Fibroblast of lung (primary cell): ENCODE data around the gene SLC17A3. TPM values are rescaled to one million over a fixed set of nuclear protein-coding genes. Genes with fewer than 3 reads are reported as not detected.

ENCODE experiments used
- DNase-seq, 2 donors: peaks; one replicate each; pipeline versions ENCODE4 v3.0.0 to v3.0.0-alpha.2; 2010; ENCODE audit warnings: low read depth in 2 of 2
- H2AFZ ChIP-seq: 2 replicates; pipeline ENCODE4 v1.5.1; 2012; ENCODE audit warnings: low read length, control low read depth, inconsistent platforms
- H3K27ac ChIP-seq: 2 replicates; pipeline ENCODE4 v1.5.1; 2011; ENCODE audit warnings: low read length, control low read depth; ENCODE audit not compliant: insufficient read depth
- H3K27me3 ChIP-seq: 2 replicates; pipeline ENCODE4 v1.5.1; 2011; ENCODE audit warnings: mild to moderate bottlenecking, low read length; ENCODE audit not compliant: control insufficient read depth, insufficient read depth
- H3K36me3 ChIP-seq: 2 replicates; pipeline ENCODE4 v1.5.1; 2011; ENCODE audit warnings: low read length; ENCODE audit not compliant: control insufficient read depth, insufficient read depth
- H3K4me1 ChIP-seq: 2 replicates; pipeline ENCODE4 v1.5.1; 2011; ENCODE audit warnings: low read length; ENCODE audit not compliant: control insufficient read depth, insufficient read depth; ENCODE audit errors: extremely low read depth
- H3K4me2 ChIP-seq: 2 replicates; pipeline ENCODE4 v1.5.1; 2011; ENCODE audit warnings: low read length, control low read depth; ENCODE audit not compliant: insufficient read depth; ENCODE audit errors: extremely low read depth
- H3K4me3 ChIP-seq, 4 experiments: fragments of 200-600 bp in 1 of 4; sonication (generic) in 1 of 4; replicated peaks in 1 of 4; 2 replicates each; pipeline ENCODE4 v1.5.1; 2011 to 2016; ENCODE audit warnings: low read length in 4 of 4, low read depth in 3 of 4, mild to moderate bottlenecking in 3 of 4, control low read depth in 2 of 4, inconsistent platforms in 1 of 4, mixed read lengths in 1 of 4; ENCODE audit not compliant: insufficient read depth in 1 of 4; ENCODE audit errors: control extremely low read depth in 1 of 4
- H3K79me2 ChIP-seq: 2 replicates; pipeline ENCODE4 v1.5.1; 2012; ENCODE audit warnings: mild to moderate bottlenecking, low read length, inconsistent platforms; ENCODE audit not compliant: control insufficient read depth, insufficient read depth
- H3K9ac ChIP-seq: 2 replicates; pipeline ENCODE4 v1.5.1; 2011; ENCODE audit warnings: mild to moderate bottlenecking, low read length, control low read depth; ENCODE audit not compliant: insufficient read depth
- H3K9me3 ChIP-seq: 2 replicates; pipeline ENCODE4 v1.5.1; 2012; ENCODE audit warnings: low read depth, low read length; ENCODE audit not compliant: control insufficient read depth, insufficient read depth
- H4K20me1 ChIP-seq: 2 replicates; pipeline ENCODE4 v1.5.1; 2011; ENCODE audit warnings: low read length; ENCODE audit not compliant: control insufficient read depth, insufficient read depth; ENCODE audit errors: extremely low read depth
- EZH2 ChIP-seq: IDR thresholded peaks from 2 replicates; pipeline ENCODE4 v1.5.1; 2012; ENCODE audit warnings: low read length, control low read depth, mild to moderate bottlenecking; ENCODE audit errors: missing control alignments
- polyA plus RNA-seq, 2 donors: library from polyadenylated mRNA; depleted of rRNA in 1 of 2; stranded (reverse) in 1 of 2; unstranded in 1 of 2; fragments of >200 nt; gene quantifications; 2 replicates each; pipeline ENCODE4 v1.2.1, GENCODE V29; 2011 to 2012; ENCODE audit warnings: missing spikeins in 1 of 2
- total RNA-seq: library from RNA; depleted of rRNA; stranded (reverse); fragments of >200 nt; gene quantifications from 2 replicates; pipeline ENCODE4 v1.2.1, GENCODE V29; 2014
- TF ChIP-seq, protein P1 (sequence below), 2 donors: IDR thresholded peaks in 1 of 2; conservative IDR thresholded peaks in 1 of 2; 1 replicate in 1 of 2; 2 replicates in 1 of 2; pipeline ENCODE4 v1.5.1; 2011 to 2012; ENCODE audit warnings: low read length in 2 of 2, control low read depth in 1 of 2, inconsistent platforms in 1 of 2, low read depth in 1 of 2, mild to moderate bottlenecking in 1 of 2

Gene SLC17A3
- total and polyA plus RNA-seq, 2 donors (not counting 1 experiment from before 2014, with no cell fraction given), result 0.06 TPM; not detected in 1

DNA sequence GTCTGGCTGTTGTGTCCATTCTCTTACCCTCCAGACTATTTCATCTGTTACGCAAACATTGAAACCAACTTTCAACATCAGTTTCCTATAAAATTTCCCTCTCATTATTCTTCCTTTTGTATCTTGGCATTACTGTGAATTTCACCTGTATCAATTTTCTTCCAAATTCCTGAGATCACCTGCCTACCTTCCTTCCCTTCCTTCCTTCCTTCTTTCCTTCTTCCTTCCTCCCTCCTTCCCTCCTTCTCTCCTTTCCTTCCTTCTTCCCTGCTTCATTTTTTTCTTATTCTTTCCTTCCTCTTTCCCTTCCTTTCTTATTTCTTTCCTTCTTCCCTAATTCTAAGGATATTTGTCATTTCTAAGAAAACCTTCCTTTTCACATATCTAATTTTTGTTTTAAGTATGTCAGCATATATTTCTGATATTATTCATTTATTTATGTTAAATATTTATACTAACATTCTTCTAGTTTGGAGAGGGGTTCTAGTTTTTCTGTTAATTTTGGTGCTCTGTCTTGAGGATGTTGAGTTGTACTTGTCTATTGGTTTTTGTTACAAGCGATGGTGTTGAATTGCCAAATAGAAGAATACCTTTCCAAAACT, 4.8 kb upstream of the SLC17A3 start:
- no peak for DNase-seq
- H3K27ac ChIP-seq, result no peak overlapping the region
- H3K79me2 ChIP-seq, result no peaks in the 10 kb centered on the region
- no peaks in the 10 kb centered on the region for H3K9me3 ChIP-seq
- no peak overlapping the region for H2AFZ ChIP-seq
- no peaks in the 10 kb centered on the region for H4K20me1 ChIP-seq
- TF ChIP-seq EZH2, result no peak
- TF ChIP-seq, protein P1, sequence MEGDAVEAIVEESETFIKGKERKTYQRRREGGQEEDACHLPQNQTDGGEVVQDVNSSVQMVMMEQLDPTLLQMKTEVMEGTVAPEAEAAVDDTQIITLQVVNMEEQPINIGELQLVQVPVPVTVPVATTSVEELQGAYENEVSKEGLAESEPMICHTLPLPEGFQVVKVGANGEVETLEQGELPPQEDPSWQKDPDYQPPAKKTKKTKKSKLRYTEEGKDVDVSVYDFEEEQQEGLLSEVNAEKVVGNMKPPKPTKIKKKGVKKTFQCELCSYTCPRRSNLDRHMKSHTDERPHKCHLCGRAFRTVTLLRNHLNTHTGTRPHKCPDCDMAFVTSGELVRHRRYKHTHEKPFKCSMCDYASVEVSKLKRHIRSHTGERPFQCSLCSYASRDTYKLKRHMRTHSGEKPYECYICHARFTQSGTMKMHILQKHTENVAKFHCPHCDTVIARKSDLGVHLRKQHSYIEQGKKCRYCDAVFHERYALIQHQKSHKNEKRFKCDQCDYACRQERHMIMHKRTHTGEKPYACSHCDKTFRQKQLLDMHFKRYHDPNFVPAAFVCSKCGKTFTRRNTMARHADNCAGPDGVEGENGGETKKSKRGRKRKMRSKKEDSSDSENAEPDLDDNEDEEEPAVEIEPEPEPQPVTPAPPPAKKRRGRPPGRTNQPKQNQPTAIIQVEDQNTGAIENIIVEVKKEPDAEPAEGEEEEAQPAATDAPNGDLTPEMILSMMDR (conservative IDR thresholded peaks at IDR 0.05 in 1 of 2, IDR thresholded peaks at IDR 0.05 in 1 of 2; ENCODE audit: low read depth in 1 of 2, low read length in 2 of 2), result no peak
- no peak overlapping the region for H3K9ac ChIP-seq
- H3K4me3 ChIP-seq, result no peak overlapping the region
- no peak overlapping the region for H3K4me2 ChIP-seq
- H3K4me1 ChIP-seq, result no peaks in the 10 kb centered on the region
- H3K27me3 ChIP-seq, result peaks cover 4% of the 10 kb centered on the region
- no peaks in the 10 kb centered on the region for H3K36me3 ChIP-seq

DNA sequence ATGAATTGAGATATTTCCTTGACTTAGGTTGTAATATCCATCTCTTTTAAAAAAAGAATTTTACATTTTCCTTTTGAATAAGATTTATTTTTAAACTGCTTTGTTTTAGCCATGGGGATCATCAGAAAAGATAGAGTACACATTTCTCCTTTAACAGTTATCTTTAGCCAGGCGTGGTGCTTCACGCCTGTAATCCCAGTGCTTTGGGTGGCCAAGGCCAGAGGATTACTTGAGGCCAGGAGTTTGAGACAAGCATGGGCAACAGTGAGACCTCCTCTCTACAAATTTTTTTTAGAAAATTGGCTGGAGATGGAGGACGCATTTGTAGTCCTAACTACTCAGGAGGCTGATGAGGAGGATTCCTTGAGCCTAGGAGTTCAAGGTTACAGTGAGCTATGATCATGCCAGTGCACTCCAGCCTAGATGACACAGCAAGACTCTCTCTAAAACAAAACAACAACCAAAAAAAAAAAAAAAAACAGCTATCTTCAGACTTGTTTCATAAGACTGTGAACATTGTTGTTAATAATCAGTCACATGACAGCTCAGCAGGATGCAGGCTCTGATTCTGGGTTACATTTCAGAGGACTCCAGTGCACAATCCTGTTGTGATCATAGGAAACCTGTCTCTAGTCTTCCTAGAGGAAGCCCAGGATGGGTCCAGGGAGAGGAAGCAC, 2.0 kb upstream of the SLC17A3 start:
- H3K4me2 ChIP-seq, result no peak overlapping the region
- H2AFZ ChIP-seq, result no peak overlapping the region
- no peaks in the 10 kb centered on the region for H3K79me2 ChIP-seq
- H3K9me3 ChIP-seq, result no peaks in the 10 kb centered on the region
- H3K27ac ChIP-seq, result no peak overlapping the region
- no peaks in the 10 kb centered on the region for H3K36me3 ChIP-seq
- no peak overlapping the region for H3K9ac ChIP-seq
- DNase-seq, result no peak
- H3K27me3 ChIP-seq, result peaks cover 4% of the 10 kb centered on the region
- H3K4me1 ChIP-seq, result no peaks in the 10 kb centered on the region
- no peaks in the 10 kb centered on the region for H4K20me1 ChIP-seq
- no peak for TF ChIP-seq EZH2
- TF ChIP-seq, protein P1 (conservative IDR thresholded peaks at IDR 0.05 in 1 of 2, IDR thresholded peaks at IDR 0.05 in 1 of 2; ENCODE audit: low read depth in 1 of 2, low read length in 2 of 2), result no peak
- no peak overlapping the region for H3K4me3 ChIP-seq

DNA sequence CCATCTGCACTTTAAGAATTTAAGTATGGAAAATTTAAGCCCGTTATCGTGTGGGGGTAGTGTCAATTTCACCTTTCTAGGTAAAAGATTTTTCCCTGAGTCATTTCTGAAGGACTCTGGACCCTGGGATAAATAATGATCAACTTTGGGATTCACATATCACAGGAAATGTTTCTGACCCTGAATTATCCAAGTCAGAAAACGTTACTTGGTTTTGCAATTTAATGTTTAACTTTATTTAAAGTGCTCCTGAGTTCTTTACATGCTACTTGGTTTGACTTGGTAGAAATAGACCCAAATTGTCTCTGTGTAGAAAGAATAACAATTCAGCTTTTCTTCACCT, 1.5 kb upstream of the SLC17A3 start:
- DNase-seq, result no peak
- Histone ChIP-seq H3K9ac (no peak overlapping the region), H3K9me3 (no peaks in the 10 kb centered on the region), H3K36me3 (no peaks in the 10 kb centered on the region), H3K27ac (no peak overlapping the region), H3K4me2 (no peak overlapping the region), H3K27me3 (peaks cover 4% of the 10 kb centered on the region), H4K20me1 (no peaks in the 10 kb centered on the region), H3K4me3 (no peak overlapping the region), H3K4me1 (no peaks in the 10 kb centered on the region), H3K79me2 (no peaks in the 10 kb centered on the region), H2AFZ (no peak overlapping the region)
- TF ChIP-seq, protein P1 (conservative IDR thresholded peaks at IDR 0.05 in 1 of 2, IDR thresholded peaks at IDR 0.05 in 1 of 2; ENCODE audit: low read depth in 1 of 2, low read length in 2 of 2), result no peak
- TF ChIP-seq EZH2, result no peak
